22Rv1 (cell line): ENCODE results near the gene ERVFRD-1.

Source experiments
- ZFX ChIP-seq: fragments of 450-650 bp; IDR thresholded peaks from 2 replicates; pipeline ENCODE4 v1.6.1; 2017; ENCODE audit warnings: antibody characterized with exemption, borderline replicate concordance
- TF ChIP-seq, protein P1 (sequence below): fragments of 450-650 bp; IDR thresholded peaks from 2 replicates; pipeline ENCODE4 v1.5.1; 2017; ENCODE audit warnings: mild to moderate bottlenecking

DNA sequence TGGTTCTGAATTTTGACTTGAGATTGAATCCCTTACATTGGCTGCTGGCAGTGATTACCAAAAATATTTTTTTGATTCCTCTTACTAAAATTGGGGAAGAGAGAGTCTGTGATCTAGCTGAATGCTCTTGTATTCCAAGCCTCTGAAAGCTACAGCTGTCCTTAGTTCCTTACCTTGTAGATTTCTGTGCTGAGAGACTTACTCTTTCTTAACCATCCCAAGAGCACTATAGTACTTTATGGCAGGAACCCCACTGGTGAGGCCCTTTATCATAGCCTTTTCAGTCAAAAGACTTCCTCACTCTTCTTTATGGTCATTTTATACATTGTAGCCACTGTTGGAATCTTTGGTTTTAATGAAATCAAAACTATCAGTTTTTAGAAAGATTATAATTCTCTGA is 19.1 kb upstream of the ERVFRD-1 start:
- TF ChIP-seq, protein P1, sequence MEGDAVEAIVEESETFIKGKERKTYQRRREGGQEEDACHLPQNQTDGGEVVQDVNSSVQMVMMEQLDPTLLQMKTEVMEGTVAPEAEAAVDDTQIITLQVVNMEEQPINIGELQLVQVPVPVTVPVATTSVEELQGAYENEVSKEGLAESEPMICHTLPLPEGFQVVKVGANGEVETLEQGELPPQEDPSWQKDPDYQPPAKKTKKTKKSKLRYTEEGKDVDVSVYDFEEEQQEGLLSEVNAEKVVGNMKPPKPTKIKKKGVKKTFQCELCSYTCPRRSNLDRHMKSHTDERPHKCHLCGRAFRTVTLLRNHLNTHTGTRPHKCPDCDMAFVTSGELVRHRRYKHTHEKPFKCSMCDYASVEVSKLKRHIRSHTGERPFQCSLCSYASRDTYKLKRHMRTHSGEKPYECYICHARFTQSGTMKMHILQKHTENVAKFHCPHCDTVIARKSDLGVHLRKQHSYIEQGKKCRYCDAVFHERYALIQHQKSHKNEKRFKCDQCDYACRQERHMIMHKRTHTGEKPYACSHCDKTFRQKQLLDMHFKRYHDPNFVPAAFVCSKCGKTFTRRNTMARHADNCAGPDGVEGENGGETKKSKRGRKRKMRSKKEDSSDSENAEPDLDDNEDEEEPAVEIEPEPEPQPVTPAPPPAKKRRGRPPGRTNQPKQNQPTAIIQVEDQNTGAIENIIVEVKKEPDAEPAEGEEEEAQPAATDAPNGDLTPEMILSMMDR: no peak
- TF ChIP-seq ZFX: no peak
